Adipocyte (in vitro differentiated cells): ENCODE data around the gene SORCS2.

Experiments used
- DNase-seq: peaks from one replicate; pipeline ENCODE4 v3.0.0-alpha.2; 2015; ENCODE audit warnings: low read depth
- H3K27me3 ChIP-seq: replicated peaks from 2 replicates; pipeline ENCODE4 v1.7.0; 2013; ENCODE audit warnings: mild to moderate bottlenecking, low read length, moderate library complexity; ENCODE audit not compliant: control insufficient read depth, insufficient read depth
- H3K36me3 ChIP-seq: 2 replicates; pipeline ENCODE4 v1.7.0; 2013; ENCODE audit warnings: low read length, mild to moderate bottlenecking, moderate library complexity; ENCODE audit not compliant: control insufficient read depth, insufficient read depth, severe bottlenecking
- H3K4me1 ChIP-seq: 2 replicates; pipeline ENCODE4 v1.7.0; 2013; ENCODE audit warnings: mild to moderate bottlenecking, low read length, moderate library complexity; ENCODE audit not compliant: control insufficient read depth, insufficient read depth
- H3K4me3 ChIP-seq: 2 replicates; pipeline ENCODE4 v1.7.0; 2013; ENCODE audit warnings: mild to moderate bottlenecking, low read length, moderate library complexity
- H3K9ac ChIP-seq: 2 replicates; pipeline ENCODE4 v1.7.0; 2013; ENCODE audit warnings: mild to moderate bottlenecking, low read length, moderate library complexity
- H3K9me3 ChIP-seq: 2 replicates; pipeline ENCODE4 v1.7.0; 2013; ENCODE audit warnings: mild to moderate bottlenecking, low read length, moderate library complexity; ENCODE audit not compliant: control insufficient read depth

Gene SORCS2

GRCh38 chr4:7315286-7315685, 122.9 kb downstream of the SORCS2 start:
- no peaks in the 10 kb centered on the region for H3K36me3 ChIP-seq
- H3K27me3 ChIP-seq = peaks cover 10% of the 10 kb centered on the region
- DNase-seq = no peak
- H3K4me3 ChIP-seq = no peak overlapping the region
- H3K9me3 ChIP-seq = peaks cover 17% of the 10 kb centered on the region
- peaks cover 11% of the 10 kb centered on the region for H3K4me1 ChIP-seq
- H3K9ac ChIP-seq = no peak overlapping the region

DNA sequence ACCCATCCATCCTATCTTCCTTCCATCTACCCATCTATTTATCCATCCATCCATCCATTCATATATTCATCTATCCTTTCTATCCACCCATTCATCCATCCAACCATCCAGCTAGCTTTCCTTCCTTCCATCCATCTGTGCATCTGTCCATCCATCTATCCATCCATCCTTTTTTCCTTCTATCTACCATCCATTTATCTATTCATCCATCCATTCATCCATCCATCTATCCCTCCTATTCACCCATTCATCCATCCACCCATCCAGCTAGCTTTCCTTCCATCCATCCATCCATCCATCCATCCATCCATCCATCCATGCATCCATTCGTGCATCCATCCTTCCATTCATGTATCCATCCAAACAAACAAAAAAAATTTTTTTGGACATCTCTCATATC, 123.6 kb downstream of the SORCS2 start:
- peaks cover 10% of the 10 kb centered on the region for H3K27me3 ChIP-seq
- H3K9ac ChIP-seq = no peak overlapping the region
- peaks cover 17% of the 10 kb centered on the region for H3K9me3 ChIP-seq
- H3K4me1 ChIP-seq = peaks cover 11% of the 10 kb centered on the region
- no peak overlapping the region for H3K4me3 ChIP-seq
- no peaks in the 10 kb centered on the region for H3K36me3 ChIP-seq
- no peak for DNase-seq

- Histone ChIP-seq H3K36me3 (no peaks in the 10 kb centered on the region), H3K27me3 (peaks cover 16% of the 10 kb centered on the region), H3K4me1 (no peaks in the 10 kb centered on the region), H3K4me3 (no peak overlapping the region), H3K9ac (no peak overlapping the region), H3K9me3 (peaks cover 17% of the 10 kb centered on the region)
- DNase-seq = no peak
Observed at GRCh38 chr4:7319024-7319423, 126.7 kb downstream of the SORCS2 start.

- Histone ChIP-seq H3K4me1 (no peaks in the 10 kb centered on the region), H3K27me3 (peaks cover 16% of the 10 kb centered on the region), H3K4me3 (no peak overlapping the region), H3K36me3 (no peaks in the 10 kb centered on the region), H3K9ac (no peak overlapping the region), H3K9me3 (peaks cover 17% of the 10 kb centered on the region)
- no peak for DNase-seq
Observed at GRCh38 chr4:7320206-7320797, 128.0 kb downstream of the SORCS2 start.

DNA sequence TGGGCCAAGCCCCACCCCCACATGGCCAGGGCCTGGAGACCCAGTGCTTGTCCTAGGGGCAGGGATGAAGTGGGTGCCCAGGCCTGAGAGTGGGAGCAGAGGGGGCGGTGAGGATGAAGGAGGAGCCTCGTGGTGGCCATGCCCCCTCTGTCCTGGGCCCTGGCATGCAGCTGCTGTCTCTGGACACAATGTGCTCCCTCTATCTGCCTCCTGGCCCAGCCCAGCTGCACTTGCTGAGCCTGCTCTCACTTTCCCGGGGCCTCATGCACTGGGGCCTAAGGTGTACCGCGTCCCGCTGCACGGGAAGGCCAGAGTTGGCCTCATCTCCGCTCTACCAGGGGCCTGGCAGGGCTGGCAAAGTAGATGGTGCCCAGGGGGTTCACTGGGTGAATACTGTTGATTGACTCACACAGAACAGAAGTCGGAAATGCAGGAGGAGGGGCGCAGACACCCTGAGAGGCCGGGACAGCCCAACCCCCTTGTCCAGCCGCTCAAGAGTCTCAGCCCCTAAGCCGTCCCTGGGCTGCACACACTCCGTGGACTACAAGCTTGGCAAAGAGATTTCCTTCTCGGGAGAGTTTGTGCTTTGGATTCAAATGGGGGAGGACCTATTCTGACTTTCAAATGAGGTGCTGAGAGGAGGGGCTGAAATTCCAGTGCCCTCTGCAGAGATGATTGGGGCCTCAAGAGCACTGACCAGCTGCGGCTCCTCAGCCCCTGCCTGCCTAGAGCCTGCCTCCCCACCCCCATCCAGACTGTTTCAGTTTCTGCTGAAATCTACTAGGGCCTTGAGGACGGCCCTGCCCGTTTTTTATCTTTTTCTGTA, 130.0 kb downstream of the SORCS2 start:
- no peak overlapping the region for H3K9ac ChIP-seq
- no peaks in the 10 kb centered on the region for H3K4me1 ChIP-seq
- no peak for DNase-seq
- H3K27me3 ChIP-seq = peaks cover 13% of the 10 kb centered on the region
- no peaks in the 10 kb centered on the region for H3K36me3 ChIP-seq
- peaks cover 17% of the 10 kb centered on the region for H3K9me3 ChIP-seq
- H3K4me3 ChIP-seq = no peak overlapping the region

GRCh38 chr4:7323461-7323871, 131.1 kb downstream of the SORCS2 start:
- no peaks in the 10 kb centered on the region for H3K36me3 ChIP-seq
- H3K4me3 ChIP-seq = no peak overlapping the region
- no peak overlapping the region for H3K9ac ChIP-seq
- no peaks in the 10 kb centered on the region for H3K4me1 ChIP-seq
- DNase-seq = no peak
- peaks cover 19% of the 10 kb centered on the region for H3K27me3 ChIP-seq
- H3K9me3 ChIP-seq = peaks cover 13% of the 10 kb centered on the region

DNA sequence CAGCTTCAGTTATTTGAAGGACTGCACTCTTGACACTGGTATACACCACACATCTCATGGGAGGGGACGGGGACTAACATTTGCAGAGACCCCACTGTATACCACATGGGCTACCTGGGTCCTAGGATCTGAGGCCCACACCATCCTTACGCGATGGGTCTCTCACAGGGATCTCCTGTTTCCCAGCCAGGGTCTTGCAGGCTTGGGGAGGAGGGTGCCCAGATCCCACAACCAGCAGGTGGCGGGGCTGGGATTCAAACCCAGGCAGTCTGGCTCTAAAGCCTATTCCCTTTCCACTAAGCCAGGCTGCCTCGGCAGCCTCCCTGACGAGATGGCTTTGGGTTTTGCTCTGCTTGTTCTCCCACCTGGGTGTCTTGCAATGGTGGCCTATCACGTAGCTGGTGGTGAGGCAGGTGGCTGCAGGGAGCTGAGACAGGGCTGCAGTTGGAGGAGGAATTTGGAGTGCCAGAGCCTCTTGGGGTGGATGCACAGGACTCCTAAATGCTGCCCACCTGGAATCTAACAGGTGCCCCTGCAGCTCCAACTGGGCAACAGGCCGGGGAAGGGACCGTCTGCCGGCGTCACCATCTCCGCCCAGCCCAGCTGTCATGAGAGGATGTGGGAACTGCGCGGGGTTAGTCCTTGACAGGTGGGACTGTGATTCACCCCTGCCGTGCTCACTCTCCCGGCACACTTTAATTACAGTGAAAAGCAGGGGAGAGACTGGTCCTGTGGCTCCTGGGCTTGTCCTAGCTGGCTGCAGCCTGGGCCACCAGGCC, 131.7 kb downstream of the SORCS2 start:
- no peak for DNase-seq
- Histone ChIP-seq H3K4me1 (peaks cover 5% of the 10 kb centered on the region), H3K9me3 (peaks cover 7% of the 10 kb centered on the region), H3K4me3 (no peak overlapping the region), H3K9ac (no peak overlapping the region), H3K27me3 (peaks cover 20% of the 10 kb centered on the region), H3K36me3 (no peaks in the 10 kb centered on the region)

GRCh38 chr4:7324651-7325121, 132.3 kb downstream of the SORCS2 start:
- no peaks in the 10 kb centered on the region for H3K36me3 ChIP-seq
- H3K9me3 ChIP-seq = peaks cover under 1% of the 10 kb centered on the region
- no peak overlapping the region for H3K4me3 ChIP-seq
- no peak overlapping the region for H3K9ac ChIP-seq
- peaks cover 25% of the 10 kb centered on the region for H3K27me3 ChIP-seq
- peaks cover 9% of the 10 kb centered on the region for H3K4me1 ChIP-seq
- DNase-seq = no peak

DNA sequence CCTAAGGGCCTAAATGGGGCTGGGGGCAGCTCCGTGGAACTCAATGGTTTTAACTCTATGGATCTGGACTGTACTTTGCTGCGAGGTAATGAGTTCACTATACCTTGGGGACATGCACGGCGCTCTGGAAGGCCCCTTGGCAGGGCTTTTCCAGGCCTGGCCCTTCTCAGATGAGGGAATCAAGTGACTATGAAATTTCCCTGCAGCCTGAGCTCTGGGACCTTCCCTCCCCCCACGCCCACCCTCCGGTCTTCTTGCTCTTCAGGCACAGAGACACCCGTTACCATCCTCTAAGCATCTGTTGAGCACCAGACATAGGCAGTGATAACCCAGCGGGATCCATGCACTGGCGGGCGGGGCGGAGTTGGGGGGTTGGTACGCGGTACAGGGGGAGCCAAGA, 133.2 kb downstream of the SORCS2 start:
- H3K9me3 ChIP-seq = no peaks in the 10 kb centered on the region
- no peaks in the 10 kb centered on the region for H3K36me3 ChIP-seq
- no peak overlapping the region for H3K9ac ChIP-seq
- no peak for DNase-seq
- peaks cover 9% of the 10 kb centered on the region for H3K4me1 ChIP-seq
- peaks cover 30% of the 10 kb centered on the region for H3K27me3 ChIP-seq
- H3K4me3 ChIP-seq = no peak overlapping the region

GRCh38 chr4:7326306-7326692, 134.0 kb downstream of the SORCS2 start:
- Histone ChIP-seq H3K36me3 (no peaks in the 10 kb centered on the region), H3K27me3 (peaks cover 30% of the 10 kb centered on the region), H3K4me3 (no peak overlapping the region), H3K9ac (no peak overlapping the region), H3K9me3 (no peaks in the 10 kb centered on the region), H3K4me1 (peaks cover 9% of the 10 kb centered on the region)
- no peak for DNase-seq

DNA sequence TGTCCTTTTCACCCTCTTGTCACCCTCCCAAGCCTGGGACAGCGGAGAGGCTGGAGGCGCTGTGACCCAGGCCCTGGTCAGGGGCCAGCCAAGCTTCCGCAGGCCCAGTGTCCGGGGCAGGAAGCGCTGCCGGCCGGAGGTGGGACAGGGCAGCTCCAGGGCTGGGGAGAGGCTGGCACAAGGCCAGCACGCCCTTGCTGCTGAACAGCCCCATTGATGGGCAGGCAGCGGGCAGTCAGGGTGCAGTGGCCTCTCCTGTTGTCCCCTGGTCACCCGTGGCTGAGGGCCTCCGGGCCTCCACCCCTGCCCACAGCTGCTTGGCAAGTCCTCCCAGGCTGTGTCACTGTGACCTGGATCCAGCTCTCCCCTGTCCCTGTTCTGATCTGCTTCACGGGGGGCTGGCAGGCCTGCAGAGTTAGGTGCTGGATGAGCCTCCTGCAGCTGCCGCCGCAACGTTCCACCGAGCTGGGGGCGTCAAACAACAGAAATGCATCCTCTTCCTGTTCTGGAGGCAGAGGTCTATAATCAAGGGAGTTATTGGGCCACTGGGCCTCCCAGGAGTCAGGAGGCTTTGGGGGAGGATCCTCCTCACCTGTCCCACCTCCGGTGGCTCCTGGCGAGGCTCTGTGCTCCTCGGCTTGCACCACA, 134.5 kb downstream of the SORCS2 start:
- Histone ChIP-seq H3K4me3 (no peak overlapping the region), H3K4me1 (peaks cover 11% of the 10 kb centered on the region), H3K36me3 (no peaks in the 10 kb centered on the region), H3K27me3 (peaks cover 30% of the 10 kb centered on the region), H3K9ac (no peak overlapping the region), H3K9me3 (no peaks in the 10 kb centered on the region)
- DNase-seq = no peak
